ENCODE measurements around the gene MBD5.

- TF ChIP-seq, protein P1, sequence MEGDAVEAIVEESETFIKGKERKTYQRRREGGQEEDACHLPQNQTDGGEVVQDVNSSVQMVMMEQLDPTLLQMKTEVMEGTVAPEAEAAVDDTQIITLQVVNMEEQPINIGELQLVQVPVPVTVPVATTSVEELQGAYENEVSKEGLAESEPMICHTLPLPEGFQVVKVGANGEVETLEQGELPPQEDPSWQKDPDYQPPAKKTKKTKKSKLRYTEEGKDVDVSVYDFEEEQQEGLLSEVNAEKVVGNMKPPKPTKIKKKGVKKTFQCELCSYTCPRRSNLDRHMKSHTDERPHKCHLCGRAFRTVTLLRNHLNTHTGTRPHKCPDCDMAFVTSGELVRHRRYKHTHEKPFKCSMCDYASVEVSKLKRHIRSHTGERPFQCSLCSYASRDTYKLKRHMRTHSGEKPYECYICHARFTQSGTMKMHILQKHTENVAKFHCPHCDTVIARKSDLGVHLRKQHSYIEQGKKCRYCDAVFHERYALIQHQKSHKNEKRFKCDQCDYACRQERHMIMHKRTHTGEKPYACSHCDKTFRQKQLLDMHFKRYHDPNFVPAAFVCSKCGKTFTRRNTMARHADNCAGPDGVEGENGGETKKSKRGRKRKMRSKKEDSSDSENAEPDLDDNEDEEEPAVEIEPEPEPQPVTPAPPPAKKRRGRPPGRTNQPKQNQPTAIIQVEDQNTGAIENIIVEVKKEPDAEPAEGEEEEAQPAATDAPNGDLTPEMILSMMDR (IDR thresholded peaks at IDR 0.05), result no peak
- no peak for TF ChIP-seq POLR2A (IDR thresholded peaks at IDR 0.05)
Observed at GRCh38 chr2:148529745-148530144, 508.9 kb downstream of the MBD5 start.
